ENCODE measurements around the gene MAGEA9. TPM values are rescaled to one million over a fixed set of nuclear protein-coding genes. Genes with fewer than 3 reads are reported as not detected.

The MAGEA9 gene
- total and polyA plus RNA-seq, 2 donors (not counting 3 experiments of a cell fraction or from before 2014, with no cell fraction given) = not detected

DNA sequence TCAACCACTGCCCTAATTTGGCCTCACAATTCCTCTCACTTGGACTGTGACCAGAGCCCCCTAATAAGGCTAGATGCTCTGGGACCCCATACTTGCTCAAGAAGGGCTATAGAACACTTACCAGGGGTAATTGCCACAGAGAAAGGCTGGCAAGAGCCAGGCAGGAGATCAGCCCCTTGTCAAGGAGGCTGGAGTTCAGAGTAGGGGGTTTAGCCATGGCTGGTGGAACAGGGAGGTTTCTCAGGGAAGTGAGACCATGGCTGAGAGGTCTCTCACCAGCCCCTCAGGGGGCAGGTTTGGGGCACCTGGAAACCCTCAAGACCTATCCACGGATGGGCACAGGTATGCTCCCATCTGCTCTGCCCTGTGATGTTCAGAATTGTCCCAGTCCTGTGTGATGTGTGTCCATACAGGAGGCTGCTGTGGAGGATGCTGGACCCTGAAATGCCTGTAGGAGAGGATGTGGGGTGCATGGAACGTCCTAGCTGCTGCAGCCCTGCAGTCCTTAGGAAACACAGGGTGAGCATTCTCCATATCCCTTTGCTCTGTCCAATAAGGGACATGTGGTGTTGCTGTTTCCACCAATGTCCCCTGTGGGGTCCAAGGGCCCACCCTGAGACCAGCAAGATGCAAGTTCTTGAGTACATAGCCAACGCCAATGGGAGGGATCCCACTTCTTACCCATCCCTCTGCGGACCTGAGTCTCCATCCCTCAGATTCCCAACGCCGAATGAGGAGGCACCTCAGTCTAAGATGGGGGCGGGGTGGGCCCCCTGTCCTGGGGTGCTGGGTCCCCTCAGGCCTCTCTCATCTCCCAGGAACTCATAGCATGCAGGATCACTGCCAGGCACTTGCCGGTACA, 24.3 kb upstream of the MAGEA9 start:
- dilution Hi-C loops (cut with MboI; ENCODE audit: extremely low pct_ligation_motif_present, low sequenced_read_pairs) (no loop called here), intact Hi-C loops (cut with micrococcal nuclease) (no loop called here)
- Histone ChIP-seq H2AFZ (ENCODE audit: low read depth, low read length) (no peak overlapping the region), H3K4me3 (replicated peaks in 1 of 3; ENCODE audit: insufficient read depth in 1 of 3, low read depth in 1 of 3, low read length in 3 of 3) (no peak overlapping the region), H3K79me2 (ENCODE audit: control insufficient read depth, insufficient read depth, low read length) (no peaks in the 10 kb centered on the region), H3K27me3 (ENCODE audit: control insufficient read depth in 2 of 2, insufficient read depth in 2 of 2, low read length in 2 of 2) (no peaks in the 10 kb centered on the region), H3K9me1 (replicated peaks; ENCODE audit: control insufficient read depth, extremely low read depth, insufficient read depth, low read length) (no peaks in the 10 kb centered on the region), H3K4me1 (ENCODE audit: control insufficient read depth, extremely low read depth, insufficient read depth, low read length) (no peaks in the 10 kb centered on the region), H3K36me3 (ENCODE audit: control insufficient read depth in 2 of 2, extremely low read depth in 1 of 2, insufficient read depth in 2 of 2, low read length in 2 of 2) (no peaks in the 10 kb centered on the region), H3K9me3 (replicated peaks; ENCODE audit: control insufficient read depth, insufficient read depth, low read length) (no peaks in the 10 kb centered on the region), H3K27ac (ENCODE audit: insufficient read depth, low read depth, low read length) (no peak overlapping the region), H3K4me2 (ENCODE audit: insufficient read depth, low read length) (no peak overlapping the region), H4K20me1 (replicated peaks; ENCODE audit: control insufficient read depth, extremely low read depth, insufficient read depth, low read length) (no peaks in the 10 kb centered on the region), H3K9ac (replicated peaks; ENCODE audit: extremely low read depth, insufficient read depth, low read length) (no peak overlapping the region)
- no TSS peak for BruUV-seq (replicated peaks)
- FAIRE-seq = no peak
- POLR2A ChIA-PET = no interaction called here
- TF ChIP-seq, protein P1, sequence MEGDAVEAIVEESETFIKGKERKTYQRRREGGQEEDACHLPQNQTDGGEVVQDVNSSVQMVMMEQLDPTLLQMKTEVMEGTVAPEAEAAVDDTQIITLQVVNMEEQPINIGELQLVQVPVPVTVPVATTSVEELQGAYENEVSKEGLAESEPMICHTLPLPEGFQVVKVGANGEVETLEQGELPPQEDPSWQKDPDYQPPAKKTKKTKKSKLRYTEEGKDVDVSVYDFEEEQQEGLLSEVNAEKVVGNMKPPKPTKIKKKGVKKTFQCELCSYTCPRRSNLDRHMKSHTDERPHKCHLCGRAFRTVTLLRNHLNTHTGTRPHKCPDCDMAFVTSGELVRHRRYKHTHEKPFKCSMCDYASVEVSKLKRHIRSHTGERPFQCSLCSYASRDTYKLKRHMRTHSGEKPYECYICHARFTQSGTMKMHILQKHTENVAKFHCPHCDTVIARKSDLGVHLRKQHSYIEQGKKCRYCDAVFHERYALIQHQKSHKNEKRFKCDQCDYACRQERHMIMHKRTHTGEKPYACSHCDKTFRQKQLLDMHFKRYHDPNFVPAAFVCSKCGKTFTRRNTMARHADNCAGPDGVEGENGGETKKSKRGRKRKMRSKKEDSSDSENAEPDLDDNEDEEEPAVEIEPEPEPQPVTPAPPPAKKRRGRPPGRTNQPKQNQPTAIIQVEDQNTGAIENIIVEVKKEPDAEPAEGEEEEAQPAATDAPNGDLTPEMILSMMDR (IDR thresholded peaks at IDR 0.05; ENCODE audit: extremely low read depth in 1 of 2, insufficient read depth in 1 of 2, low read depth in 1 of 2, low read length in 2 of 2) = no peak
- TF ChIP-seq JUN (IDR thresholded peaks at IDR 0.05; ENCODE audit: borderline replicate concordance, insufficient read depth, insufficient read length, low read depth) (no peak), GATA2 (IDR thresholded peaks at IDR 0.05; ENCODE audit: insufficient read depth, insufficient read length, low read depth, low read length) (no peak)
- CTCF ChIA-PET = no interaction called here
- DNase-seq (ENCODE audit: low read depth, low spot score) = no peak

Data from endothelial cell of umbilical vein (primary cell).